Activated CD8-positive, alpha-beta memory T cell treated with anti-CD3 and anti-CD28 coated beads, Interleukin-2, amount 50 U/mL, for 4 hours (primary cell): ENCODE data around the gene CALM1.

Source experiments
- DNase-seq: peaks from one replicate; pipeline ENCODE4 v3.0.0-alpha.2; 2020

CALM1 gene

DNA sequence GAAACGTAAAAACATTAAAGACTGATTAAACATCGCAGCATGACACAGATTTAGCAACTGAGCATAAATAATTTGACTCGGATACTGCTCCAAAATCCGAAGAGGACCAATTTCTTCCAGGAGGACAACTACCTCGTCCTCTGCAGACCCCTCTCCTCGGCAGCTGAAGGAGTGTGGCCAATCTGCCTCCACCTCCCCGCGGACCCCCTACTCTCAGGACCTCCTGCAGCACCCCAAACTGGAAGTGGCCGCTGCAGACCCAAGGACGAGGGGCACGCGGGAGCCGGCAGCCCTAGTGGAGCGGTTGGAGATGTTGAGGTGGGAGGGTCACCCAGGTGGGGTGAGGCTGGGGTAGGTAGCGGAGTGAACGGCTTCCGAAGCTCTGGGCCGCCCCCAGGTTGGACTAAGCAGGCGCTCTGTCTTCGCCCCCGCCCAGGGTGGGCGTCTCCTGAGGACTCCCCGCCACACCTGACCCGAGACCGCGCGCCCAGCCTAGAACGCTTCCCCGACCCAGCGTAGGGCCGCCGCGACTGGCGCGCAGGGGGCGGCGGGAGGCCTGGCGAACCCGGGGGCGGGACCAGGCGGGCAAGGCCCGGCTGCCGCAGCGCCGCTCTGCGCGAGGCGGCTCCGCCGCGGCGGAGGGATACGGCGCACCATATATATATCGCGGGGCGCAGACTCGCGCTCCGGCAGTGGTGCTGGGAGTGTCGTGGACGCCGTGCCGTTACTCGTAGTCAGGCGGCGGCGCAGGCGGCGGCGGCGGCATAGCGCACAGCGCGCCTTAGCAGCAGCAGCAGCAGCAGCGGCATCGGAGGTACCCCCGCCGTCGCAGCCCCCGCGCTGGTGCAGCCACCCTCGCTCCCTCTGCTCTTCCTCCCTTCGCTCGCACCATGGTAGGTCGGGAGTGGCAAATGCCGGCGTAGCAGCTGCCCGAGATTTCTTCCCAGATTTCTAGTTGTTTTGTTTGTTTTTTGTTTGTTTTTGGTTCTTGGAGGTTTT lies at the start of gene CALM1:
TSS of gene CALM1 (plus strand) at position 689 of the 999 bp plus-strand sequence. CDS start at position 891, 202 bp downstream.
- DNase-seq = peak; percentile 97

DNA sequence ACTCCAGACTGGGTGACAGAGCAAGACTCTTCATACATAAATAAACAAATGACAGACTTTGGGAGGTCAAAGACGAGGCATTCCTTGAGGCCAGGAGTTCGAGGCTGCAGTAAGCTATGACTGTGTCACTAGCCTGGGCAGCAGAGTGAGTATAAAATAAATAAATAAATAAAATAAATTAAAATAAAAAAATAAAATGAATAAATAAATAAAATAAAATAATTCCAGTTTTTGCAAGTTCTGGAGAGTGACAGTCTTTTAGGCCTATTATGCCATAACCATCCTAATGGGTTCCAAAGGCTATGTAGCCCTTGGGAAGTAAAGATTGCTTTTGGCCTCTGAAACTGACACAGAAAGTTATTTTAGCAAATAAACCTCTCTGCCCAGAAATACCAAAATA lies 48.6 kb upstream of the CALM1 start:
- no peak for DNase-seq

DNA sequence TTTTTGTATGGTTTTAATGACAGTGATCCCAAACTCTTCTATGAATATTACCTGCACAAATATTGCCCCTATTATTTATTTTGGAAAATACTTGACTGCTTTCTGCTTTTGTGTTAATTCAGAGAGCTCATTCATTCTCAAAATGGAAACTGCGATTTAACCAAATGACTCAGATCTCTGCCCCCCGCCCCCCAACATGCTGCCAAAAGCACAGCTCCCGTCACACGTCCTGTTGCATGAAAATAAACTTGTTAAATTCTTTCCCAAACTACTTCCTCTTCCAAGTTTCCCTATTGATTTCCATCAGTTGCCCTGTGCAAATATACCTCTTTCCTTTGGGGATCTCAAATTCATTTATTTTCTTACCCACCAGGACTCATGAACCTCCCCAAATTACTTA lies 47.1 kb upstream of the CALM1 start:
- DNase-seq = no peak

DNA sequence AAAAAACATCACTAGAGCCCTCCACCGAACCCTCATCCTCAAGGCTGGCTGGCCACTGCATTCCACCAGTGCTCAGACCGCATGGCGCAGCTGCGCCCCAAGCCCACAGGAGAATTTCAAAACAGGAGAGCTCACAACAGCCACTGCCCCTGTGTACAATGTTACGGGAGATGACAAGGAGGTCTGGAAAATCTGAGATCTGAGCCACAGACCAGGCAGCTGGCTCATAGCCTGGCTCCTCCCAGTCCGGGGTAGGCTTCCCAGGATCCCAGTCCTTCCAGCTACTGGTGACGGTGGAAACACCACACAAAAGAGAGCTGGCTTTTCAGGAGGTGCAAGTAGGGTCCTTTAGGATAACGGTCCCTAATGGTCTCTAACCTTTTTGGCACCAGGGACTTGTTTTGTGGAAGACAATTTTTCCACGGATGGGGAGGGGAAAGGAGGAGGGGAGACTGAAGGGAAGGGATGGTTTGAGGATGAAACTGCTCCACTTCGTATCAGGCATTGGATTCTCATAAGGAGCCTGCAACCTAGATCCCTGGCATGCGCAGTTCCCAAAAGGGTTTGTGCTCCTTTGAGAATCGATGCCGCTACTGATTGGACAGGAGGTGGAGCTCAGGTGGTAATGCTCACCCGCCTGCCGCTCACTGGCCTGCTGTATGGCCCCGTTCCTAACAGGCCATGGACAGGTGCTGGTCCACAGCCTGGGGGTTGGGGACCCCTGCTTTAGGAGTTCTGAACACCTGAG lies 42.1 kb upstream of the CALM1 start:
- no peak for DNase-seq

DNA sequence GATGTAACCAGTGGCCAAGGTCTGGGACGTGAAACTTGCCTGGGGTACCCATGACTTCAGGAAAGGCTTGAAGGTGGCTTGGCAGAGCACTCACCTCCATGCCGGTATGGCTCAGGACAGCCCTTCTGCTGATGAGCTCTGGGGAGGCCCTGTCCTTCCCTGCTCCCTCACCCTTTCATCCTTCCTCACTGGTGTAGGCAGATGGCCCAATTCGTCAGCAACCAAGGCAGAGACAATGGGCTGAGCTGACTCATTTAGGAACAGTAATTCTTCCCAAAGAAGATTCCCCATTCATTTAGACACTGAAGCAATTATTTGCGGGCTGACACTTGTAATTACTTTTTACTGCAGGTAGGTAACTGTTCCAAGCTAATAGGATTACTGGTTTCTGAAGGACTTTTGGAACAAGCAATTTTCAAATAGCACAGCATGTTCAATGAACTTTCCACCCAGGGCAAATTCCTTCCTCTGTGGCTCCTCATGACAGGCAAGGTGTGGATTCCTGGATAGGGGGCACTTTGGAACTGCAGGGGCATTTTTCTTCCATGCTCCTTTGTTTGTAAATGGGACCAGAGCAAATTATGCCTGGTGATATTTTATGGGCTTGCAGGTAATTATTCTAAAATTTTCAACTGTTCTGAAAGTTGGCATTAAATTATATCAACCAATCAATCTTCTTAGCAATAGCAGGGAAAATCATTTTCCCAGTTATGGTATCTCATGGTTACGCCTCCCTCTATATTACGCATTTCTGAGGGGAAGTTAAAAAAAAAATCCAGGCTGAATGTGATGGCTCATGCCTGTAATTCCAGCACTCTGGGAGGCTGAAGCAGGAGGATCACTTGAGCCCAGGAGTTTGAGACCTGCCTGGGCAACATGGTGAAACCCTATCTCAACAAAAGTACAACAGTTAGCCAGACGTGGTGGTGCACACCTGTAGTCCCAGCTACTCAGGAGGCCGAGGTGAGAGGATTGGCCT lies 41.0 kb upstream of the CALM1 start:
- DNase-seq = no peak

DNA sequence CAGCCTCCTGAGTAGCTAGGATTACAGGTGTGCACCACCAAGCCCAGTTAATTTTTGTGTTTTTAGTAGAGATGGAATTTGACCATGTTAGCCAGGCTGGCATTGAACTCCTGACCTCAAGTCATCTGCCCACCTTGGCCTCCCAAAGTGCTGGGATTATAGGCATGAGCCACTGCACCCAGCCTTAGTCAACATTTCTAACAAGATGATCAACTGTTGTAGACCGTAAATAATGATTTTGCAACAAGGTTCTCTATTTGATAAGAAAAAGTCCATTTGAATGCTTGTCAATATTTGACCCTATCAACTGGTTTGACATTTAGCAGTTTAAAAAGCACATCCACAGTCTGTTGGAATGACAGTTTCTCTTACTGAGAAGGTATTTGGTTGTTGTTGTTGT lies 39.9 kb upstream of the CALM1 start:
- DNase-seq = no peak

DNA sequence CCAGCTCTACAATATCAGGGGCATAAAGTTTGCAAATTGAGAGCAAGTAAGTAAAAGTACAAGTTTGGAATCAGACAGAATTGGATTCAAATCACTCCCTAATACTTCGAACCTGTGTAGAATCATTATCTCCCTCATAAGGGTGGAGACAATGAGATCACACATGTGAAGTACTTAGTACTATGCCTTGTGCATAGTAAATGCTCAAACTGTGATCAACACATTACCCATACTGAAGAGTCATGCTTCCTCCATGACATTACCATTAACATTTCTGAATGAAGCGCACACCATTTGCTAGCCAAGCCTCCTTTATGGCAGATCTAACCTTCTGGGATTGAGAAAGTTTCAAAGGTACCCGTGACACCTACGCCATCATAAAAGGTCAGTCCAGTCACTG lies 38.5 kb upstream of the CALM1 start:
- DNase-seq = no peak

DNA sequence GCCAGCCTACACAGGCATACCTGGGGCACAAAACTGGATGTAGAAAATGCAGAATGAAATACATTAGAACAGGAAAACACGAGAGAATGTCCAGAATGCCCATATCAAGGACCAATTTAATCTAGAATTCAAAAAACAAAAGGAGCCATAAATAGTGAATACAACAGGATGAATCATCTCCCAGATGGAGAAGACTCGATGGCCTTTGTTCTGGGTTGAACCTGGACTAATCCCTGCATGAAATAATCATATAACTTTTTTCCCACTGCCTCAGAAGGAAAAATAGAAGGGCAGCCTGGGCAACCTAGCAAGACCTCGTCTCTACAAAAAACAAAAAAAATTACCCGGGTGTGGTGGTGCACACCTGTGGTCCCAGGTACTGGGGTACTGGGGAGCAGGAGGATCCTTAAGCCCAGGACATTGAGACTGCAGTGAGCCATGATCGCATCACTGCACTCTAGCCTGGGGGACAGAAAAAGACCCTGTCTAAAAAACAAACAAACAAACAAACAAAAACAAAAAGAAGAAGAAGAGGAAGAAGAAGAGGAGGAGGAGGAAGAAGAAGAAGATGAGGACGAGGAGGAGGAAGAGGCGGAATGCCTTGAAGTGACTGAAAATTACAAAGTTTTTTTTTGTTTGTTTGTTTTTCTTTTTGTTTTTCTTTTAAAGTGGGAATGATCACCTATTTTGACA lies 34.8 kb upstream of the CALM1 start:
- no peak for DNase-seq

DNA sequence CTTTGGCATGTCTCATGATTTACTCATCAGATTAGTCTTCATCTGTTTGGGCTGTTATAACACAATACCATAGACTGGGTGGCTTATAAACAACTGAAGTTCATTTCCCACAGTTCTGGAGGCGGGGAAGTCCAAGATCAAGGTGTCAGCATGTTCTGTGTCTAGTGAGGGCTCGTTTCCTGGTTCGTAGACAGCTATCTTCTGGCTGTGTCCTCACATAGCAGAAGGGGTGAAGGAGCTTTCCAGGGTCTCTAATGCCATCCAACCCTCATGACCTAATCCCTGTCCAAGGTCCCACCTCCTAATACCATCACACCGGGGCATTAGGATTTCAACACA lies 34.3 kb upstream of the CALM1 start:
- DNase-seq = no peak

DNA sequence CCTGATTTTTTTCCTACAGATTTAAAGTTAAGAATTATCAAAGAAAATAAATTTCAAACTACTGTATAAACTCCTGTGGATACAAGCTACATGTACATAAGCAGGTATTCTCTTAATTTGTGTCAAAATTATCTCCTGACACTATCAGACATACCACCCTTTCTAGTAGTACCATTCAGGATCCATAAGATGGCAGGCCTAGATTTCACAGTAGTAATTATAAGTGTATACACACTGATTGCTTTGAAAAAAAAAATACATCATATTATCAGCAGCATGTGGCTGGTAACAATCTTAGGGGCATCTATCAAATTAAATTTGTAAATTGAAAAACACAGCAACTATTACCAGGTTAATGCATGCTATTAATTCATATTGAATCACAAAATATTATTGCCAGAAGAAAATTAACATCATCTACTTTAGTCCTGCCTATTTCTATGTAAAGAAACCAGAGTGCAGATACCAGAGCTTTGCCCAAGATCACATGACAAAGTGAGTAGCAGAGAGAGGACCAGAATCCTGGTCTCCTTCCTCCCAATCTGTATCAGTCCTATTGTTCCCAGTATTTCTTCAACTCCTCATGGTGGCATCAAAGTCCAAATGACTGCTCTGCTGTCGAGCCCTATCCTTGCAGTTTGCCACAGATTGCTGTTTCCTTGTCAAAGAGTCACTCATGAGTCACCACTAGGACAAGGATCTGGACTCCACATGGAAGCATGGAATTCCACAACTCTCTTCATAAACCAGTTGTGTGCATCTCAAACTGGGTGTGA lies 27.7 kb upstream of the CALM1 start:
- DNase-seq = no peak

DNA sequence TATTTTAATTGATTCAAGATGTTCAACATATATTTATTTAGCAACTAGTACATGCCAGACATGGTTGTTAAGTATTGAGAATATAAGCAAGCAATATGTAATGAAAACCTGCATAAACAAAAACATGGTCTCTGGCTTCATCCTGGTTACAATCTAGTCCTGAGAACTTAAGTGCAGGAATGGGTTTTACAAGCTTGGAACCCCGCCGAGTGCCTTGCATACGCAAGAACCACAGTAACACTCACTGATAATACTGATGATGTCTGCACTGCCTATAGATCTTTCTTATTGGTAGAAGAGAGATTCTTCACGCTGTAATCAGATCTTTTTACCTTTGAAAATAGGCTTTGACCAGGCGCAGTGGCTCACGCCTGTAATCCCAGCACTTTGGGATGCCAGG lies 22.9 kb upstream of the CALM1 start:
- no peak for DNase-seq

DNA sequence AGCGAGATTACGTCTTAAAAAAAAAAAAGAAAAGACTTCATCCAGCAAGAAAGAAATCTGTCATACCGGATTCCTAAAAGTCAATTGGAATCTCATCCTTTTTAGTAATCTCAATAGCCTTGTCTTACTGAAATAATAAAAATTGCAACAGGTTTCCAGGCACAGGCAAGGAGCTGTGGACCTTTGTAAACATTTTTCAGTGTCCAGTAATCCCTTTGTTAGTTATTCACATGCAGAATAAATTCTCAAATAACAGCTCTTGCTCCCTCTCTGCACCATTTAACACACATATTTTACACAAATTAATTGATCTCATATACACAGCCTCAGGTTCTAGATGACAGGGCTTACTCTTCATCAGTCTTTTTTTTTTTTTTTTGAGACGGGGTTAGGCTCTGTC lies 22.0 kb upstream of the CALM1 start:
- DNase-seq = no peak

DNA sequence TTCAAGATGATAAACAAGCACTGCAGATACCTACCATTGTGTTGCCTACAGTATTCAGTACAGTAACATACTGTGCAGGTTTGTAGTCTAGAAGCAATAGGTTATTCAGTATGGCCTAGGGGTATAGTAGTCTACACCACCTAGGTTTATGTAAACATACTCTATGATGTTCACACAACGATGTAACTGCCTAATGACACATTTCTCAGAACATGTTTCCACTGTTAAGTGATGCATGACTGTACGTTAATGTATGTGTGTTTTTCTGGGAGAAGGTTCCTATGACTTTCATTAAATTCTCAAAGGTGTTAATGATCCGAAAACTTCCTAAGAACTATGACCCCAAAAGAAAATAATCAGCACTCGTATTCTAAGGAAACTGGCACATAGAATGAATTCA lies 20.9 kb upstream of the CALM1 start:
- DNase-seq = no peak

DNA sequence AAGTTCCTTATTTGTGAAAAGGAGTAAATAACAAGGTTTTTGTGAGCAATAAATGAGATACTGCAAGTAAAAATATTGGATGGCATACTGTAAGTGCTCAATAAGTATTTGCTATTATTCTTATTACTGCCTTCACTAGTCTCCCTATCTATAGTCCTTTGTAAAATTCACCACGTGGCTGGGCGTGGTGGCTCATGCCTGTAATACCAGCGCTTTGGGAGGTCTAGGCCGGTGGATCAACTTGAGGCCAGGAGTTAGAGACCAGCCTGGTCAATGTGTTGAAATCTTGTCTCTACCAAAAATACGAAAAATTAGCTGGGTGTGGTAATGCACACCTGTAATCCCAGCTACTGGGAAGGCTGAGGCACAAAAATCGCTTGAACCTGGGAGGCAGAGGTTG lies 18.6 kb upstream of the CALM1 start:
- DNase-seq = no peak

DNA sequence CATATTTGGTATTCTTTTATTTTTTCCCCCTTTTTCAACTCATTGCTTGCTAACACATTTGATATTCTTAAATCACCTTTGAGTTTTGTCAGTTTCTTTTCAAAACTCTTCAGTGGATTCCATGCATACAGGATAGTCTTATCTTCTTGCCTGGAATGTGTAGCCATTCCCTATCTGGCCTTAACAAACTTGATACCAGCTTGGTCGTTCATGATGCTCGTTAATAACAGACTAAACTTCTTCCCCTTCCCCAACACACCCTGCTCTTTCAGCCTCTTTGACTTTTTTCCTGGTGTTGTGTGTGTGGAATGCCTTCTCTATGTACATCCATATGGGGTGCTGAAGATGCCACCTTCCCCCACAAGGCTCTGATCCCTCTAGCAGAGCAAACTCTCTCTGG lies 17.7 kb upstream of the CALM1 start:
- no peak for DNase-seq

DNA sequence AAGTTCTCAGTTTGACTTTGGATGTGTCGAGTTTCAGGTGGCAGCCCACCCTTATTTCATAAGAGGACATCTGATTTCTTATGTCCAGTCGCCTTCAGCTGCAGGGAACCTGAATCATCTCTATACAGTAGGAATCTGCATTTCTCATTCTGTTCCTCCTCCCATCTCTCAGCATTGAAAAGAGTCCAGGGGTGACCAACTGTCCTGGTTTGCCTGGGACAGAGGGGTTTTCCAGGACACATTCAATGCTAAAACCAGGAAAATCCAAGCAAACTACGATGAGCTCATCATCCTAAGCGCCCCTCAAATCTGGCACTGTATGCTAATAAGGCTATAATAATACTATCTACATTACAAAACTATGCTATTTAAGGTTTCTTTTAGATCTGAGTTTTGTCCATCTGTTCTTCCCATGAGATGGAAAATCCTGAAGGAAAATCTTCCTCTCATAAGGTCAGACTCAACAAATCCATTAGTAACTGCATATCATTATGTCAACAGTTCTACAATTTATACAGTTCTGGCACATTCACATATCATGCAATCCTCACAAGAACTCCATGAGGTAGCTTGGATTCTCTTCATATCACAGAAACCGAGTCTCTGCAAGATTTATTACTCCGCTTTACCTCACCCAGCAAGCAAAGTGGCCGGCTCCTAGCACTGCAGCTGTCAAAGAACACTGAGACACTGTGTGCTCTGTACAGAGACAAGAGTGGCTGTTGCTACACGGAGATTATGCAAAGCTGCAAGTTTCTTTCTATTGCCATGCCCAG lies 15.6 kb upstream of the CALM1 start:
- no peak for DNase-seq

DNA sequence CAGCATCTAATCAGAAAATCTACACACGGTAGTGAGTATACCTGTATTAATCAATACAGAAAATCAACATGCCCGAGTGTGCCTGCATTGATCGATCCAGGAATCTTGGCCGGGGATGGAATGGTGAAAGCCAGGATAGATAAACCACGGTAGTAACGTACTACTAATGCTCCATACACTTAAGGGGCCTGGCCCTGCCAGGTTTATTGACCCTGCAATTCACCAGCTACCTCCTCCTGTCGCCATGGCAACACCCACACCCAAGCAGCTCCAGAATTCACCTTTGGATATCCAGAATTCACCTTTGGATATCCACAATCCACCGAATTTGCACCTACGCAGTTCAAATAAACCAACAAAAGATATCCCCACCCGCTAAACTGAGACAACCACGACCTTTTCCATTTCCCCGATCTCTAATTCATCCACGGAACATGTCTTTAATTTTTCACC lies 14.8 kb upstream of the CALM1 start:
- peak; percentile 23 for DNase-seq

DNA sequence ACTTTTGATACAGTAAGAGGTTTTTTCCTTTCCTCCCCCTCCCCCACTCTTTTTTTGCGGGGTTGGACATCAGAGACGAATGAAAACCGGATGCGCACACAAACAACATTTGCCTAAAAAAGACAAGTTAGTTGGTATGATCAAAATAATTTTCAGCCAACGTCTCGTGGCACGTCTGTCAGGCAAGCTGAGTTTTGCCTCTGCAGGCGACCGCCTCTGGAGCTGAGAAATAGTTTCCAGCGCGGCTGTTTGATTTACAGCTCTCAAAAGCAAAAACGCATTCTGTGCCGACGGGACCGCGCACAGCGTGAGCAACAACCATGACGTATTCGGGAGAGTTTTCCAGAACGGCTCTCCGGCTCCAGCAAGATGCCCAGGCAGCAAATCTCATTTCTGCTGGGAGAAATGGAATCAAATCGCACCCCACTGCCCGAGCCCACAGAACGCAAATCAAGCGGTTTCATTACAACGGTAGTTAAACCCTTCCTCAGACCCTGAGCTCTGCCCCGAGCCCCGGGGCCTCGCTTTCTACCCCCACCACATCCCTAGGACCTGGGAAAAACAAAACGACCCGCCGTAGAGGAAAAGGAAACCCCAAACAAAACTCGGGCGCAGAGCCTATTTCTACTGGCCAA lies 14.2 kb upstream of the CALM1 start:
- peak; percentile 76 for DNase-seq

DNA sequence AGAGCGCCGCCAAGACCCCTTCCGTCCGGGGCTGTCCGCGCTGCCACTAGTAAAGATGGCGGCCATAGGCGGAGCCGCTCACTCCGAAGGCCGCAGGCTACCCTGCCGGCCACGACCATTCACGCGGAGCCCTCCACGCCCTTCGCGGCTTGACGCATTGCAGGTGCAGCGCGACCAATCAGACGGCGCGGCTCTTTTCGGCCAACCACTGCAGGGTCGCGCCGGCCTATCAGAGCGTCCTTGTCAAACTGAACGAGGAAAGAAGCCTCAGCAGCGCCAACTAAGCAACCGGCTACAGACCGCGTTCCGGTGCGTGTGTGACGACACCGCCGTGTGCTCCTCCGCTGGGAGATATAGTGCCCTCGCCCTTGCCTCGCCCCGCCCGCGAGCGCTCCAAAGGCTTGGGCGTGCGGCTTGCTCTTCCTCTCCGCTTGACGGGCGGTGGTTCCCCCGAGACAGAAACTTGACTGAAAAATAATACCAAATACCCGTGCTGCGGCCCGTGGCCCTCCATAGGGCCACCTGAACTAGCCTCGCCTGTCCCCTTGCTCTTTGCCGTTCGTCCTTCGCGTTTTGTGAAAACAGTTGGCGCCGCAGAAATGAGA lies 13.6 kb upstream of the CALM1 start:
- peak; percentile 98 for DNase-seq
